ENCODE data around the gene DPEP2NB. TPM values are rescaled to one million over a fixed set of nuclear protein-coding genes. Genes with fewer than 3 reads are reported as not detected.

Gene DPEP2NB
- total and polyA plus RNA-seq, 2 donors (not counting 3 experiments of a cell fraction or from before 2014, with no cell fraction given) = not detected

DNA sequence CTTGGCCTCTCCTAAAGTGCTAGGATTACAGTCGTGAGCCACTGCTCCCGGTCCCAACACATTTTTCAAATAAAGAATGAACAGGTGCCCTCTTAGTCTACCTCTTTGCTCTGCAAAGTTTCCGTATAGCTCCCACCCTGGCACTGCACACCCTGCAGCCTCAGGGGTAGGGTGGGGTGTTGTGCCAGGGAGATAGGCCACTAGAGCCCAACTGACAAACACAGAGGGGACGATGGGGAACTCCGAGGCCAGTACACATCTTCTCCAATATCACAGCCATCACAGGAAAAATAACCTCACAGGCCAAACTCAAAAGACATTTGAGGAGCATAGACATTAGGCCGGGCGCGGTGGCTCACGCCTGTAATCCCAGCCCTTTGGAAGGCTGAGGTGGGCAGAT, 44.6 kb downstream of the DPEP2NB start:
- Histone ChIP-seq H2AFZ (ENCODE audit: low read depth, low read length) (no peak overlapping the region), H3K9me3 (replicated peaks; ENCODE audit: control insufficient read depth, insufficient read depth, low read length) (no peaks in the 10 kb centered on the region), H3K4me2 (ENCODE audit: insufficient read depth, low read length) (no peak overlapping the region), H4K20me1 (replicated peaks; ENCODE audit: control insufficient read depth, extremely low read depth, insufficient read depth, low read length) (no peaks in the 10 kb centered on the region), H3K79me2 (ENCODE audit: control insufficient read depth, insufficient read depth, low read length) (peaks cover 21% of the 10 kb centered on the region), H3K27ac (ENCODE audit: insufficient read depth, low read depth, low read length) (no peak overlapping the region), H3K36me3 (ENCODE audit: control insufficient read depth in 2 of 2, extremely low read depth in 1 of 2, insufficient read depth in 2 of 2, low read length in 2 of 2) (no peaks in the 10 kb centered on the region), H3K9ac (replicated peaks; ENCODE audit: extremely low read depth, insufficient read depth, low read length) (no peak overlapping the region), H3K9me1 (replicated peaks; ENCODE audit: control insufficient read depth, extremely low read depth, insufficient read depth, low read length) (no peaks in the 10 kb centered on the region), H3K4me1 (ENCODE audit: control insufficient read depth, extremely low read depth, insufficient read depth, low read length) (peaks cover 20% of the 10 kb centered on the region), H3K4me3 (replicated peaks in 1 of 3; ENCODE audit: insufficient read depth in 1 of 3, low read depth in 1 of 3, low read length in 3 of 3) (no peak overlapping the region), H3K27me3 (ENCODE audit: control insufficient read depth in 2 of 2, insufficient read depth in 2 of 2, low read length in 2 of 2) (no peaks in the 10 kb centered on the region)
- ChIA-PET POLR2A (no interaction called here), CTCF (interaction anchor here (0.9 to 2.0 kb wide), 3 partner anchors 10 to 259 kb away, joined by 3 to 4 read pairs (median 3); no protein-coding TSS in a partner anchor)
- dilution Hi-C loops (cut with MboI; ENCODE audit: extremely low pct_ligation_motif_present, low sequenced_read_pairs) (no loop called here), intact Hi-C loops (cut with micrococcal nuclease) (no loop called here)
- DNase-seq (ENCODE audit: low read depth, low spot score) (no peak), FAIRE-seq (no peak)
- BruUV-seq (replicated peaks) = no TSS peak
- TF ChIP-seq JUN (IDR thresholded peaks at IDR 0.05; ENCODE audit: borderline replicate concordance, insufficient read depth, insufficient read length, low read depth) (no peak), EZH2 (IDR thresholded peaks at IDR 0.05; ENCODE audit: borderline replicate concordance, low read depth, low read length, severe bottlenecking) (no peak), POLR2A (IDR thresholded peaks at IDR 0.05; ENCODE audit: low read depth, low read length) (no peak), MYC (IDR thresholded peaks at IDR 0.05; ENCODE audit: low read depth, low read length) (no peak), GATA2 (IDR thresholded peaks at IDR 0.05; ENCODE audit: insufficient read depth, insufficient read length, low read depth, low read length) (no peak), FOS (IDR thresholded peaks at IDR 0.05; ENCODE audit: borderline replicate concordance, insufficient read depth, low read length) (no peak), POLR2AphosphoS5 (IDR thresholded peaks at IDR 0.05; ENCODE audit: insufficient read depth, low read depth, low read length) (no peak)
- TF ChIP-seq, protein P1, sequence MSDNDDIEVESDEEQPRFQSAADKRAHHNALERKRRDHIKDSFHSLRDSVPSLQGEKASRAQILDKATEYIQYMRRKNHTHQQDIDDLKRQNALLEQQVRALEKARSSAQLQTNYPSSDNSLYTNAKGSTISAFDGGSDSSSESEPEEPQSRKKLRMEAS (IDR thresholded peaks at IDR 0.05; ENCODE audit: insufficient read depth, insufficient read length) = no peak
- TF ChIP-seq, protein P2, sequence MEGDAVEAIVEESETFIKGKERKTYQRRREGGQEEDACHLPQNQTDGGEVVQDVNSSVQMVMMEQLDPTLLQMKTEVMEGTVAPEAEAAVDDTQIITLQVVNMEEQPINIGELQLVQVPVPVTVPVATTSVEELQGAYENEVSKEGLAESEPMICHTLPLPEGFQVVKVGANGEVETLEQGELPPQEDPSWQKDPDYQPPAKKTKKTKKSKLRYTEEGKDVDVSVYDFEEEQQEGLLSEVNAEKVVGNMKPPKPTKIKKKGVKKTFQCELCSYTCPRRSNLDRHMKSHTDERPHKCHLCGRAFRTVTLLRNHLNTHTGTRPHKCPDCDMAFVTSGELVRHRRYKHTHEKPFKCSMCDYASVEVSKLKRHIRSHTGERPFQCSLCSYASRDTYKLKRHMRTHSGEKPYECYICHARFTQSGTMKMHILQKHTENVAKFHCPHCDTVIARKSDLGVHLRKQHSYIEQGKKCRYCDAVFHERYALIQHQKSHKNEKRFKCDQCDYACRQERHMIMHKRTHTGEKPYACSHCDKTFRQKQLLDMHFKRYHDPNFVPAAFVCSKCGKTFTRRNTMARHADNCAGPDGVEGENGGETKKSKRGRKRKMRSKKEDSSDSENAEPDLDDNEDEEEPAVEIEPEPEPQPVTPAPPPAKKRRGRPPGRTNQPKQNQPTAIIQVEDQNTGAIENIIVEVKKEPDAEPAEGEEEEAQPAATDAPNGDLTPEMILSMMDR (IDR thresholded peaks at IDR 0.05; ENCODE audit: extremely low read depth in 1 of 2, insufficient read depth in 1 of 2, low read depth in 1 of 2, low read length in 2 of 2) = no peak

Data from endothelial cell of umbilical vein (primary cell).